NB4 (cell line): ENCODE measurements around the gene WDR86.

Experiments used
- CTCF ChIP-seq: IDR thresholded peaks from one replicate; pipeline ENCODE4 v1.5.1; 2012; ENCODE audit warnings: low read depth, low read length
- MAX ChIP-seq: IDR thresholded peaks from 2 replicates; pipeline ENCODE4 v1.6.1; 2011; ENCODE audit warnings: low read depth, low read length
- MYC ChIP-seq: IDR thresholded peaks from 2 replicates; pipeline ENCODE4 v1.6.1; 2011; ENCODE audit warnings: low read depth, low read length
- POLR2A ChIP-seq: IDR thresholded peaks from 2 replicates; pipeline ENCODE4 v1.6.1; 2011; ENCODE audit warnings: mild to moderate bottlenecking; ENCODE audit not compliant: insufficient read length; ENCODE audit errors: extremely low read depth

- TF ChIP-seq POLR2A: no peak
- TF ChIP-seq CTCF: no peak
- no peak for TF ChIP-seq MYC
- no peak for TF ChIP-seq MAX
Measured at GRCh38 chr7:151336027-151336708, 73.7 kb downstream of the WDR86 start.
